ENCODE results near the gene HIF3A.
"Not testable (repeated sequence)": the region's sequence is repeated elsewhere in the genome, so short reads cannot be mapped to it uniquely, and the experiment has no call there.

HIF3A gene

GRCh38 chr19:46296722-46297461 lies at the start of gene HIF3A:
Gene HIF3A, plus strand, starts transcription at chr19:46297042. Its CDS starts 35 bp downstream, at chr19:46297077.
- no peak for DNase-seq (ENCODE audit: low read depth)
- H3K4me3 ChIP-seq (ENCODE audit: low read depth, low read length), result no peak within 1 kb of the TSS
- TF ChIP-seq MAX (IDR thresholded peaks at IDR 0.05; ENCODE audit: low read depth, low read length), result no peak
- no peak for TF ChIP-seq MYC (IDR thresholded peaks at IDR 0.05; ENCODE audit: low read depth, low read length)
- TF ChIP-seq POLR2A (IDR thresholded peaks at IDR 0.05; ENCODE audit: extremely low read depth, insufficient read length), result no peak
- TF ChIP-seq CTCF (IDR thresholded peaks at IDR 0.05; ENCODE audit: low read depth, low read length), result no peak

- no peak for DNase-seq (ENCODE audit: low read depth)
- H3K4me3 ChIP-seq (ENCODE audit: low read depth, low read length), result no peak overlapping the region
- TF ChIP-seq POLR2A (IDR thresholded peaks at IDR 0.05; ENCODE audit: extremely low read depth, insufficient read length) (no peak), CTCF (IDR thresholded peaks at IDR 0.05; ENCODE audit: low read depth, low read length) (no peak), MYC (IDR thresholded peaks at IDR 0.05; ENCODE audit: low read depth, low read length) (no peak), MAX (IDR thresholded peaks at IDR 0.05; ENCODE audit: low read depth, low read length) (no peak)
Measured at GRCh38 chr19:46250076-46250735, 46.6 kb upstream of the HIF3A start.

GRCh38 chr19:46251416-46251815 lies 45.4 kb upstream of the HIF3A start:
- DNase-seq (ENCODE audit: low read depth), result no peak
- TF ChIP-seq CTCF (IDR thresholded peaks at IDR 0.05; ENCODE audit: low read depth, low read length) (no peak), POLR2A (IDR thresholded peaks at IDR 0.05; ENCODE audit: extremely low read depth, insufficient read length) (no peak), MAX (IDR thresholded peaks at IDR 0.05; ENCODE audit: low read depth, low read length) (no peak), MYC (IDR thresholded peaks at IDR 0.05; ENCODE audit: low read depth, low read length) (no peak)
- H3K4me3 ChIP-seq (ENCODE audit: low read depth, low read length), result no peak overlapping the region

- DNase-seq (ENCODE audit: low read depth), result peak; percentile 66
- TF ChIP-seq CTCF (IDR thresholded peaks at IDR 0.05; ENCODE audit: low read depth, low read length), result no peak
- TF ChIP-seq MAX (IDR thresholded peaks at IDR 0.05; ENCODE audit: low read depth, low read length), result no peak
- no peak for TF ChIP-seq POLR2A (IDR thresholded peaks at IDR 0.05; ENCODE audit: extremely low read depth, insufficient read length)
- TF ChIP-seq MYC (IDR thresholded peaks at IDR 0.05; ENCODE audit: low read depth, low read length), result no peak
Measured at GRCh38 chr19:46254776-46255175, 42.1 kb upstream of the HIF3A start.

GRCh38 chr19:46256855-46257254 lies 40.0 kb upstream of the HIF3A start:
- TF ChIP-seq MYC (IDR thresholded peaks at IDR 0.05; ENCODE audit: low read depth, low read length) (no peak), MAX (IDR thresholded peaks at IDR 0.05; ENCODE audit: low read depth, low read length) (no peak), POLR2A (IDR thresholded peaks at IDR 0.05; ENCODE audit: extremely low read depth, insufficient read length) (no peak), CTCF (IDR thresholded peaks at IDR 0.05; ENCODE audit: low read depth, low read length) (no peak)

More at GRCh38 chr19:46254776-46255175, 42.1 kb upstream of the HIF3A start:
- H3K4me3 ChIP-seq (ENCODE audit: low read depth, low read length), result no peak overlapping the region

GRCh38 chr19:46261501-46261900 lies 35.3 kb upstream of the HIF3A start:
- not testable (repeated sequence) for H3K4me3 ChIP-seq (ENCODE audit: low read depth, low read length); DNase-seq (ENCODE audit: low read depth)

More at GRCh38 chr19:46256855-46257254, 40.0 kb upstream of the HIF3A start:
- peak; percentile 76 for DNase-seq (ENCODE audit: low read depth)
- H3K4me3 ChIP-seq (ENCODE audit: low read depth, low read length), result no peak overlapping the region

Measured in NB4 (cell line).